ENCODE data around the gene PERM1. TPM values are rescaled to one million over a fixed set of nuclear protein-coding genes. Genes with fewer than 3 reads are reported as not detected.

Gene PERM1
- total and polyA plus RNA-seq, 9 of the 15 experiments (the other 6 are each of a cell fraction or from before 2014, with no cell fraction given): not detected

DNA sequence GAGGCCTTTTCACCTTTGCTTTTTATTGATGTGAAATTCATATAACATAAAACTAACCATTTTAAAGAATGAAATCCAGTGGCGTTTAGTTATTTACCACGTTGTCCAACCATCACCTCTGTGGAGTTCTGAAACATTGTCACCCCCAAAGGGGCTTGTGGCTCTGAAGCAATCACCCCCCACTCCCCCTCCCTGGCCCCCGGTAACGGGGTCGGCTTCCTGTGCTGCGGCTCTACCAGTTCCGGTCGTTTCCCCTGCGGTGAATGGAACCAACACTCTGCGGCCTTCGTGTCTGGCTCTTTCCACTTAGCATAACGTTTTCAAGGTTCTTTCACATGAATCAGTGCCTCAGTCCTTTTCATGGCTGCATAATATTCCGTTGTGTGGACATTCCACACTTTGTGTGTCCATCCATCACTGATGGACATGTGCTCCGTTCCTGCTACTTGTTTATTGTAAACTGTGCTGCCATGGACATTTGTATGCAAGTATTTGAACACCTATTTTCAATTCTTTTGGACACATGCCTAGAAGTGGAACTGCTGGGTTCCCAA is 29.6 kb upstream of the PERM1 start:
- Histone ChIP-seq H3K4me3 (no peak overlapping the region), H3K36me3 (ENCODE audit: control insufficient read depth, insufficient read depth, low read length) (no peaks in the 10 kb centered on the region), H3K9ac (ENCODE audit: insufficient read depth in 1 of 2, low read depth in 2 of 2, low read length in 2 of 2) (no peak overlapping the region), H3K27me3 (ENCODE audit: control insufficient read depth in 2 of 2, insufficient read depth in 2 of 2, low read length in 2 of 2) (no peaks in the 10 kb centered on the region), H3K79me2 (ENCODE audit: control insufficient read depth, insufficient read depth, low read length) (no peaks in the 10 kb centered on the region), H3K27ac (ENCODE audit: extremely low read depth, low read depth, low read length) (no peak overlapping the region), H3K4me1 (replicated peaks in 1 of 2; ENCODE audit: control insufficient read depth in 2 of 2, insufficient read depth in 2 of 2, low read length in 2 of 2) (peaks cover 12 to 34% of the 10 kb centered on the region in 2 experiments), H2AFZ (ENCODE audit: low read depth, low read length) (no peak overlapping the region), H4K20me1 (replicated peaks; ENCODE audit: control insufficient read depth, insufficient read depth, low read length) (no peaks in the 10 kb centered on the region), H3K9me1 (ENCODE audit: control insufficient read depth, insufficient read depth, low read length) (no peaks in the 10 kb centered on the region), H3K4me2 (ENCODE audit: insufficient read depth, low read length) (no peak overlapping the region), H3K9me3 (replicated peaks; ENCODE audit: control insufficient read depth, insufficient read depth, low read depth, low read length) (no peaks in the 10 kb centered on the region; the same call in none of the 2 replicates)
- no peak for DNase-seq (ENCODE audit: extremely low read depth in 1 of 4, low spot score in 3 of 4)
- WGBS (ENCODE audit: insufficient coverage, low coverage, missing lambda C conversion rate): 65% methylated on average over 14 of the region's 14 CpGs
- intact Hi-C loops (cut with micrococcal nuclease) (no loop called here), in situ Hi-C loops (cut with MboI) (no loop called here)
- FAIRE-seq: no peak
- CTCF ChIA-PET (ENCODE audit: low intra/inter-chr PET ratio): no interaction called here
- POLR2A ChIA-PET: no interaction called here
- ATAC-seq: no peak
- BruUV-seq (replicated peaks): no TSS peak
- TF ChIP-seq BCOR (IDR thresholded peaks at IDR 0.05) (peak; percentile 84), XRCC5 (IDR thresholded peaks at IDR 0.05; ENCODE audit: low read depth, low read length) (no peak), BRCA1 (IDR thresholded peaks at IDR 0.05) (no peak), BRCA1 (CRISPR knock-in tag; IDR thresholded peaks at IDR 0.05) (no peak), CBX3 (IDR thresholded peaks at IDR 0.05; ENCODE audit: borderline replicate concordance in 1 of 2, low read length in 2 of 2) (peak in 1 of 2 experiments; percentile 29; a peak in 1 of 3 replicates), XRCC3 (IDR thresholded peaks at IDR 0.05) (no peak), CCNT2 (IDR thresholded peaks at IDR 0.05; ENCODE audit: borderline replicate concordance, extremely low read depth, insufficient read length, low read depth, low read length) (no peak), ZKSCAN8 (CRISPR knock-in tag; IDR thresholded peaks at IDR 0.05) (no peak), MCM3 (IDR thresholded peaks at IDR 0.05) (no peak), ZNF134 (CRISPR knock-in tag; conservative IDR thresholded peaks at IDR 0.05) (no peak), CBX5 (IDR thresholded peaks at IDR 0.05; ENCODE audit: borderline replicate concordance, low read depth) (no peak), ZNF354B (CRISPR knock-in tag; IDR thresholded peaks at IDR 0.05) (no peak), ZC3H11A (IDR thresholded peaks at IDR 0.05; ENCODE audit: low read depth, low read length) (no peak), GATA2 (CRISPR knock-in tag; IDR thresholded peaks at IDR 0.05) (no peak), CHD1 (IDR thresholded peaks at IDR 0.05; ENCODE audit: low read length) (no peak), NCOA4 (IDR thresholded peaks at IDR 0.05; ENCODE audit: partially characterized antibody) (no peak), ZNF146 (CRISPR knock-in tag; IDR thresholded peaks at IDR 0.05; ENCODE audit: unreplicated experiment) (peak; percentile 100)
- TF ChIP-seq, protein P1, sequence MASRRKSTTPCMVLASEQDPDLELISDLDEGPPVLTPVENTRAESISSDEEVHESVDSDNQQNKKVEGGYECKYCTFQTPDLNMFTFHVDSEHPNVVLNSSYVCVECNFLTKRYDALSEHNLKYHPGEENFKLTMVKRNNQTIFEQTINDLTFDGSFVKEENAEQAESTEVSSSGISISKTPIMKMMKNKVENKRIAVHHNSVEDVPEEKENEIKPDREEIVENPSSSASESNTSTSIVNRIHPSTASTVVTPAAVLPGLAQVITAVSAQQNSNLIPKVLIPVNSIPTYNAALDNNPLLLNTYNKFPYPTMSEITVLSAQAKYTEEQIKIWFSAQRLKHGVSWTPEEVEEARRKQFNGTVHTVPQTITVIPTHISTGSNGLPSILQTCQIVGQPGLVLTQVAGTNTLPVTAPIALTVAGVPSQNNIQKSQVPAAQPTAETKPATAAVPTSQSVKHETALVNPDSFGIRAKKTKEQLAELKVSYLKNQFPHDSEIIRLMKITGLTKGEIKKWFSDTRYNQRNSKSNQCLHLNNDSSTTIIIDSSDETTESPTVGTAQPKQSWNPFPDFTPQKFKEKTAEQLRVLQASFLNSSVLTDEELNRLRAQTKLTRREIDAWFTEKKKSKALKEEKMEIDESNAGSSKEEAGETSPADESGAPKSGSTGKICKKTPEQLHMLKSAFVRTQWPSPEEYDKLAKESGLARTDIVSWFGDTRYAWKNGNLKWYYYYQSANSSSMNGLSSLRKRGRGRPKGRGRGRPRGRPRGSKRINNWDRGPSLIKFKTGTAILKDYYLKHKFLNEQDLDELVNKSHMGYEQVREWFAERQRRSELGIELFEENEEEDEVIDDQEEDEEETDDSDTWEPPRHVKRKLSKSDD (conservative IDR thresholded peaks at IDR 0.05; ENCODE audit: low read length): no peak
- TF ChIP-seq, protein P2, sequence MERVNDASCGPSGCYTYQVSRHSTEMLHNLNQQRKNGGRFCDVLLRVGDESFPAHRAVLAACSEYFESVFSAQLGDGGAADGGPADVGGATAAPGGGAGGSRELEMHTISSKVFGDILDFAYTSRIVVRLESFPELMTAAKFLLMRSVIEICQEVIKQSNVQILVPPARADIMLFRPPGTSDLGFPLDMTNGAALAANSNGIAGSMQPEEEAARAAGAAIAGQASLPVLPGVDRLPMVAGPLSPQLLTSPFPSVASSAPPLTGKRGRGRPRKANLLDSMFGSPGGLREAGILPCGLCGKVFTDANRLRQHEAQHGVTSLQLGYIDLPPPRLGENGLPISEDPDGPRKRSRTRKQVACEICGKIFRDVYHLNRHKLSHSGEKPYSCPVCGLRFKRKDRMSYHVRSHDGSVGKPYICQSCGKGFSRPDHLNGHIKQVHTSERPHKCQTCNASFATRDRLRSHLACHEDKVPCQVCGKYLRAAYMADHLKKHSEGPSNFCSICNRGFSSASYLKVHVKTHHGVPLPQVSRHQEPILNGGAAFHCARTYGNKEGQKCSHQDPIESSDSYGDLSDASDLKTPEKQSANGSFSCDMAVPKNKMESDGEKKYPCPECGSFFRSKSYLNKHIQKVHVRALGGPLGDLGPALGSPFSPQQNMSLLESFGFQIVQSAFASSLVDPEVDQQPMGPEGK (CRISPR knock-in tag; IDR thresholded peaks at IDR 0.05; ENCODE audit: borderline replicate concordance): no peak
- TF ChIP-seq, protein P3, sequence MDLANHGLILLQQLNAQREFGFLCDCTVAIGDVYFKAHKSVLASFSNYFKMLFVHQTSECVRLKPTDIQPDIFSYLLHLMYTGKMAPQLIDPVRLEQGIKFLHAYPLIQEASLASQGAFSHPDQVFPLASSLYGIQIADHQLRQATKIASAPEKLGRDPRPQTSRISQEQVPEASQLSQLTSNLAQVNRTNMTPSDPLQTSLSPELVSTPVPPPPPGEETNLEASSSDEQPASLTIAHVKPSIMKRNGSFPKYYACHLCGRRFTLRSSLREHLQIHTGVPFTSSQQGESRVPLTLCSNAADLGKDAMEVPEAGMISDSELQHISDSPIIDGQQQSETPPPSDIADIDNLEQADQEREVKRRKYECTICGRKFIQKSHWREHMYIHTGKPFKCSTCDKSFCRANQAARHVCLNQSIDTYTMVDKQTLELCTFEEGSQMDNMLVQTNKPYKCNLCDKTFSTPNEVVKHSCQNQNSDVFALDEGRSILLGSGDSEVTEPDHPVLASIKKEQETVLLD (IDR thresholded peaks at IDR 0.05): no peak

All from K562 (cell line).